NCI-H2029 (cell line): ENCODE measurements around the gene C1orf35.
A peak's percentile ranks its signal among the peaks of the same experiment; 100 is the strongest.

Source experiments
- DNase-seq: peaks from one replicate; lab custom pipeline; 2025; lab: John Stamatoyannopoulos, UW

C1orf35 gene

GRCh38 chr1:228102791-228103620, at the start of gene C1orf35:
TSS of gene C1orf35 (minus strand) at chr1:228103325. CDS start at chr1:228103227, 98 bp downstream.
- peak; percentile 88 for DNase-seq

- DNase-seq: no peak
These were observed 49.8 kb upstream of the C1orf35 start for GRCh38 chr1:228152918-228153258.

DNA sequence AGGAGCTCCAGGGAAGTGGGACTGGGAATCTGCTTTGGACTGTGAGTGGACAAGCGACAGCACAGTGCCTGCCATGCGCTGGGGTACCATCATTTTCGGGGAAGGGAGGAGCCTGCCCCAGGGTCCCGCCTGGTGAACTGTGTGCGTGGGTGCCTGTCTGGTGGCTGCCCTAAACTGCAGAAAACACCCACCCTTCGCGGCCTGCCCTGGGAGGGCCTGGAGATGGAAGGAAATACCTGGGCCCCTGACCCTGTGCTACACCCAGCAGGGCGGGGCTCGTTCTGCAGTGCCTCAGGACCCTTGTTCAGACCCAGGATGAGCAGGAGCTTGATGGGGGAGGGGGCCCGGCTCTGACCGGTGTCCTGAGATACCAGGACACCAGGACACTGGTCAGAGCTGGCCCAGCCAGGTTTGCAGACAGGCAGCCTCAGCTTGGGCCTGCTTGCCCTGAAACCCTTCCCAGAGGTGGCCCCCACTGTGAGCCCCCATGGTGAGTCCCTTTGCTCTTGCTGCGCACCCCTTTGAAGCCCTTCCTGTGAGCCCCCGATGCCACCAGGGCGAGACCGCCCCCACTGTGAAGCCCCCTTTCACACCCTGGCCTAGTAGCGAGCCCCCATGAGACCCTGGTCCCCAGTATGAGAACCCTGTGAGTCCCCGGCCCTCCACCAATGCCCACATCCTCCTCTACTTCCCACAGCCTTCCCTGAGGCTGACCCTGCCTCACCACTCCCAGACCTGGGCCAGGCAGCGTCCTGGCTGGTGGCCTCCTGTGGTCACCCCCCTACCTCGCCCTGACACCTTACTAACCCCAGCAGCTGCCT, 49.2 kb upstream of the C1orf35 start:
- no peak for DNase-seq

- DNase-seq: no peak
These were observed 48.2 kb upstream of the C1orf35 start for GRCh38 chr1:228151180-228151925.

DNA sequence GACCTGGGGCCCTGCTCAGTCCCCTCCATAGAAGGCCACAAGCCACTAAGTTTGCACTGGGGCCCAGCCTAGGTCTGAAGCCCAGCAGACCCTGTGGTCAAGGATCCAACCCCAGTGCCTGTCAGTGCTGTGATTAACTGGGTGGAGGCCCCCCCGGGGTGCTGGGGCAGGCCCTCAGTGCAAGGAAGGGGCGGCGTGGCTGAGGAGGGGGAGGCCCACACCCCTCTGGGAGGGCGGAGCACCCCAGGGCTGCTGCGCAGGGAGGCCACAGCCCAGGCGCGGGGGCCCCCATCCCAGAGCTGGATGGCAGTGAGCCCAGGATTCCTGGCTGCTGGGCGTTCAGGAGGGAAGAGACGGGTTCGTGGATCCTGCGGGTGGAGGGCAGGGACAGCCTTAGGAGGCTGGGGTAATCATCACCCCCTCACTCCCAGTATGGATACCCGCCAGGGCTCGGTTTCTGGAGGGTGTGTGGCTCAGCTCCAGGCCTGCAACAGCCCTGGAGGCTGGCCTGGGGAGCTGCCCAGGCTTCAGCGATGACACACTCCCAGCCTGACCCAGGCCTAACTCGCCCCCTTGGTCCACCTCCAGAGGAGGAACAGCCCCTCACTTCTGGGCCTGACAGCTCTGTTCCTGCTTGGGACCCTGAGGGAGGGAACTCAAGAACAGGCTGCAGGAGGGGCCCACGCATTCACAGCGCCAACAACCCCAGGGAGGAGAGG, 47.5 kb upstream of the C1orf35 start:
- DNase-seq: no peak

DNA sequence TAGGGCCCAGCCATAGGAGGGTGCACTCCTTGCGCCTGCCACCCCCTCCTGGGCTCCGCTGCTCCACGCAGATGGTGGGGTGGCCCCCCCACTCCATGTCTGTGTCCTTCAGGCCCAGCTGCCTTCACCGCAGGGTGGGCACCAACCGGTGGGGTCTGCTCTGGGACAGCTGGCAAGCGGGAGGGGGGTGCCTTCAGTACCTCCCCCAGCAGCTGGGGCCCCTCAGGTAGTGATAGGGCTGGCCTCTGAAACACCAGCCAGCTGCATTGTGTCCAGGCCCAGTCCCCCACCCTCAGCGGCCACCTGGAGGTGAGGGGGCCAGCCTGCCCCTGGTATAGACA, 47.0 kb upstream of the C1orf35 start:
- no peak for DNase-seq

GRCh38 chr1:228149406-228150119, 46.4 kb upstream of the C1orf35 start, which contains the start of gene GJC2:
TSS of gene GJC2 (plus strand) at chr1:228149930. CDS start at chr1:228157759, 7,829 bp downstream.
- no peak for DNase-seq

GRCh38 chr1:228148935-228149405, 45.8 kb upstream of the C1orf35 start:
- DNase-seq: no peak

DNA sequence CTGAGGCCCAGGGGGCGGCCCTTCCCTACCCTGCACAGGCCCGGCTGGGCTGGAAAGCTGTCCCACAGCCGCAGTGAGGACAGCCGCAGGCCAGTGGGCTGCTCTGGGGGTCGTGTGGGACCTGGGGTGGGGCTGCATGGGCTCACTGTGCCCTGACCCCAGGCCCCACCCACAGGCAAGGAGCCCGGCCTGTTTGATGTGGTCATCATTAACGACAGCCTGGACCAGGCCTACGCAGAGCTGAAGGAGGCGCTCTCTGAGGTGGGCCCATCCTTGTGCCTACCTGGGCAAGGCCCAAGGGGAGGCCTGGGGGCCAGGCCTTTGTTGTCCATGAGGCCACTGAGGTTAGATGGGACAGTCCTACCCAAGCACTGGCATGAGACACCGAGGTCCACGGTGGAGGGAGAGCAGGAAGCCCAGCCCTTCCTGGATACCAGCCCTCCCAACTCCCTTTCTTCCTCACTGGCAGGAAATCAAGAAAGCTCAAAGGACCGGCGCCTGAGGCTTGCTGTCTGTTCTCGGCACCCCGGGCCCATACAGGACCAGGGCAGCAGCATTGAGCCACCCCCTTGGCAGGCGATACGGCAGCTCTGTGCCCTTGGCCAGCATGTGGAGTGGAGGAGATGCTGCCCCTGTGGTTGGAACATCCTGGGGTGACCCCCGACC, 45.2 kb upstream of the C1orf35 start:
- DNase-seq: no peak

DNA sequence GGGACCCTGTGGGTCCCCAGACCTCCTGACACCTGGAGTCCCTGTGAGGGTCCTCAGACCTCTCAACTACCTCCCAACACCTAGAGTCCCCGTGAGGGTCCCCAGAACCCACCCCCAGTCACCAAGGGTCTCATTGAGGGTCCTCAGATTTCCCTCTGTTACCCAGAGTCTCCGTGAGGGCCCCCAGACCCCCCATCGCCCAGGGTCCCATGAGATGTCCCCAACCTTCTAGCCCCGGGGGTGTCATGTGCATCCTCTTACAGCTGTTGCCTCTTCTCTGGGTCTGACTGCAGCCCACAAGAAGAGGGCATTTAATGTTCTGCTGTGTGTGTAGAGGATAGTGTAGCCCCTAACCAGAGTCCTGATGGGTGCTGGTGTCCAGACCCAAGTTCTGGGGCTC, 44.6 kb upstream of the C1orf35 start:
- DNase-seq: no peak

GRCh38 chr1:228147151-228147693, 44.1 kb upstream of the C1orf35 start:
- DNase-seq: no peak

- no peak for DNase-seq
These were observed 43.5 kb upstream of the C1orf35 start for GRCh38 chr1:228146417-228147150.

GRCh38 chr1:228145463-228146416, 42.6 kb upstream of the C1orf35 start:
- DNase-seq: no peak

- no peak for DNase-seq
These were observed 41.8 kb upstream of the C1orf35 start for GRCh38 chr1:228144993-228145343.

GRCh38 chr1:228144193-228144992, 41.3 kb upstream of the C1orf35 start:
- DNase-seq: no peak

- no peak for DNase-seq
These were observed 40.5 kb upstream of the C1orf35 start for GRCh38 chr1:228143480-228144192.

- DNase-seq: no peak
These were observed 39.6 kb upstream of the C1orf35 start for GRCh38 chr1:228142701-228143136.
